H1 (cell line): ENCODE measurements around the gene RTL5. TPM values are rescaled to one million over a fixed set of nuclear protein-coding genes. Genes with fewer than 3 reads are reported as not detected.

ENCODE experiments used
- BACH1 ChIP-seq: IDR thresholded peaks from 2 replicates; pipeline ENCODE4 v1.6.1; 2012; ENCODE audit warnings: low read length, improper control_type of control experiment
- CHD7 ChIP-seq: fragments of 300-600 bp; sonication (generic); IDR thresholded peaks from 2 replicates; pipeline ENCODE4 v1.7.1; 2012; ENCODE audit warnings: low read length, moderate library complexity, mild to moderate bottlenecking, inconsistent platforms; ENCODE audit not compliant: insufficient replicate concordance
- E2F6 ChIP-seq: IDR thresholded peaks from 2 replicates; pipeline ENCODE4 v1.6.1; 2012; ENCODE audit warnings: inconsistent platforms
- JUND ChIP-seq: IDR thresholded peaks from 2 replicates; pipeline ENCODE4 v1.6.1; 2011; ENCODE audit warnings: mild to moderate bottlenecking, improper control_type of control experiment, low read length
- RAD21 ChIP-seq, 2 experiments: IDR thresholded peaks in 1 of 2; conservative IDR thresholded peaks in 1 of 2; 2 replicates each; pipeline ENCODE4 v1.6.1; 2011; ENCODE audit warnings: low read depth in 2 of 2, low read length in 2 of 2, improper control_type of control experiment in 1 of 2, inconsistent platforms in 1 of 2, mild to moderate bottlenecking in 1 of 2, moderate library complexity in 1 of 2
- SAP30 ChIP-seq: fragments of 300-600 bp; sonication (generic); IDR thresholded peaks from 2 replicates; pipeline ENCODE4 v1.7.1; 2012; ENCODE audit warnings: low read length, moderate library complexity, mild to moderate bottlenecking, inconsistent platforms; ENCODE audit not compliant: insufficient read depth, insufficient replicate concordance
- polyA plus RNA-seq, 7 experiments: library from polyadenylated mRNA; depleted of rRNA in 3 of 7; stranded (reverse) in 5 of 7; unstranded in 2 of 7; fragments of >200 nt in 5 of 7; fragments of 200-250 nt in 2 of 7; gene quantifications; 1 replicate in 5 of 7; 2 replicates in 1 of 7; 4 replicates in 1 of 7; pipeline versions ENCODE4 v1.2.1 to v1.2.3, GENCODE V29; 2011 to 2013; ENCODE audit warnings: missing spikeins in 2 of 7, mixed read lengths in 2 of 7
- total RNA-seq: library from RNA; stranded (reverse); fragmentation: NEBNext Ultra II Directional; extraction: Animal tissue kit (Norgen Biotek cat#: 25700); gene quantifications from 2 replicates; pipeline ENCODE4 v1.2.1, GENCODE V29; 2021

Gene RTL5
- total and polyA plus RNA-seq, 2 of the 8 experiments (the other 6 are each of a cell fraction or from before 2014, with no cell fraction given), result 0.57 to 1.9 TPM

GRCh38 chrX:72078411-72078810, 53.3 kb downstream of the RTL5 start (continued):
- TF ChIP-seq CHD7 (no peak), SAP30 (no peak), BACH1 (no peak), RAD21 (IDR thresholded peaks at IDR 0.05 in 1 of 2, conservative IDR thresholded peaks at IDR 0.05 in 1 of 2; ENCODE audit: low read depth in 2 of 2, low read length in 2 of 2) (no peak), JUND (no peak), E2F6 (no peak)
- TF ChIP-seq, all 59 proteins: peak for 0
